BLaER1 treated with 17β-estradiol and CSF1 and Interleukin-3, amounts not matched to agents 10 nM and 100 nM (cell line): ENCODE measurements around the gene SESTD1.

Experiments
- H3K27ac ChIP-seq, 11 experiments: shearing (Covaris generic); formaldehyde crosslinking; 2 replicates each; pipeline ENCODE4 v1.8.1; 2022
- H3K27me3 ChIP-seq, 11 experiments: shearing (Covaris generic); formaldehyde crosslinking; 2 replicates each; pipeline ENCODE4 v1.8.1; 2022
- H3K36me3 ChIP-seq, 11 experiments: shearing (Covaris generic); formaldehyde crosslinking; 2 replicates each; pipeline ENCODE4 v1.8.1; 2022
- H3K4me1 ChIP-seq, 10 experiments: shearing (Covaris generic); formaldehyde crosslinking; 2 replicates each; pipeline ENCODE4 v1.8.1; 2022
- H3K4me2 ChIP-seq, 11 experiments: shearing (Covaris generic); formaldehyde crosslinking; 2 replicates each; pipeline ENCODE4 v1.8.1; 2022
- H3K4me3 ChIP-seq, 10 experiments: shearing (Covaris generic); formaldehyde crosslinking; 2 replicates each; pipeline ENCODE4 v1.8.1; 2022
- H3K9ac ChIP-seq, 11 experiments: shearing (Covaris generic); formaldehyde crosslinking; 2 replicates each; pipeline ENCODE4 v1.8.1; 2022
- H3K9me3 ChIP-seq, 11 experiments: shearing (Covaris generic); formaldehyde crosslinking; replicated peaks in 1 of 11; 2 replicates each; pipeline ENCODE4 v1.8.1; 2022
- H4K20me1 ChIP-seq, 11 experiments: shearing (Covaris generic); formaldehyde crosslinking; 2 replicates each; pipeline ENCODE4 v1.8.1; 2022
- Cebpa-rat ChIP-seq, 11 experiments: shearing (Covaris generic); IDR thresholded peaks; 2 replicates each; pipeline ENCODE4 v1.8.1; 2022

SESTD1 gene

DNA sequence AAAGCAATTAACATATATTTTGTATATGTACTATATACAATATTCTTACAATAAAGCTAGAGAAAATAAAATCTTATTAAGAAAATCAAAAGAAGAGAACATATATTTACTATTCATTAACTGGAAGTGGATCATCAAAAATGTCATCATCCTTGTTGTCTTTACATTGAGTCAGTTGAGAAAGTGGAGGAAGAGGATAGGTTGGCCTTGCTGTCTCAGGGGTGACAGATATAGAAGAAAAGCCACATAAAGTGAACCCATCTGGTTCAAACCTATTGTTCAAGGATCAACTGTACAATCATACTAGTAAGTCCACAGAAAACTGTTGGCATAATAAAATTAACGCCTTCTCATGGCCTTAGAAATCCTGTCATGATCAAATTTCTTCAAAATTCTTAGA is 26.6 kb downstream of the SESTD1 start:
- Histone ChIP-seq H3K9me3 (peaks cover 2 to 41% (median 27%) of the 10 kb centered on the region in 11 experiments; a peak in 20 of 22 replicates), H3K4me1 (peaks cover 0 to 38% (median 9%) of the 10 kb centered on the region in 10 experiments; a peak in 12 of 20 replicates), H3K4me3 (no peak overlapping the region), H3K9ac (no peak overlapping the region), H3K27ac (no peak overlapping the region), H3K4me2 (no peak overlapping the region), H4K20me1 (peaks cover 0 to 38% (median 5%) of the 10 kb centered on the region in 11 experiments; a peak in 6 of 22 replicates), H3K27me3 (no peaks in the 10 kb centered on the region), H3K36me3 (peaks cover 0 to 24% (median 11%) of the 10 kb centered on the region in 11 experiments; a peak in 15 of 22 replicates)
- no peak for TF ChIP-seq Cebpa-rat (IDR thresholded peaks at IDR 0.05)

GRCh38 chr2:179237209-179237946 is 27.3 kb downstream of the SESTD1 start:
- no peak overlapping the region for H3K4me2 ChIP-seq

DNA sequence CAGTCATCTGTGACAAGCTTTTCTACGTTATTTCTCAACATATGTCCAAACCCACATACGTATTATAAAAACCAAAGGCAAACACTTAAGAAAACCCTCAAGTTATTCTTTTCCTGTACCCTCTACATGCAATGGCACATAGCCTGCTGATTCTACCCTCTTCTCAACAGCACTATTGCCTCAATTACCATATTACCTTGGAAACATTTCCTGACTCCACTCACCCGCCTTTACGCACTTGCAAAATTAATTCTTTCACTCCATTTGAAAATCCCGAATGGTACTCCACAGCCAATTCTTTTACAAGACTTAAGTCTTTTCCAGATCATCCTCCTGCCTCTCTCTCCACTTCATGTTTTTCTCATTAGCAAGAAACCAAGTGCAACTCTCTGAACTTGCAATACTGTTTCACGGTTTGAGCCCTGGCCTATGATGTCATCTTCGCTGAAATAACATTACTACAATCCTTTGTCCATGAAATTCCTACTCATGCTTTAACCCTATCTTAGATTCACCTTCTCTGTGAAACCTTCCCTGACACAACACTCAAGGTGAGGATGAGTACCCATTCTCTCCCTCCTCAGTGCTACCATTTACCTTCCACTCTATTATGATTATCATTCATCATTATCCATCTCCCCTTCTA is 29.0 kb downstream of the SESTD1 start:
- no peak for TF ChIP-seq Cebpa-rat (IDR thresholded peaks at IDR 0.05)
- peaks cover 0 to 26% (median 10%) of the 10 kb centered on the region in 11 experiments; a peak in 14 of 22 replicates for H3K36me3 ChIP-seq
- peaks cover 0 to 38% (median 9%) of the 10 kb centered on the region in 10 experiments; a peak in 12 of 20 replicates for H3K4me1 ChIP-seq
- no peak overlapping the region for H3K4me3 ChIP-seq
- H3K27ac ChIP-seq: no peak overlapping the region; a peak in 1 of 22 replicates
- peaks cover 0 to 38% (median 5%) of the 10 kb centered on the region in 11 experiments; a peak in 6 of 22 replicates for H4K20me1 ChIP-seq
- H3K9ac ChIP-seq: no peak overlapping the region
- H3K27me3 ChIP-seq: no peaks in the 10 kb centered on the region
- H3K9me3 ChIP-seq: peaks cover 0 to 24% (median 13%) of the 10 kb centered on the region in 11 experiments; a peak in 10 of 22 replicates
- H3K4me2 ChIP-seq: peak overlapping the region in 4 of 11 experiments; percentile 41 to 63 (median 54); a peak in 5 of 22 replicates

More at GRCh38 chr2:179237209-179237946, 27.3 kb downstream of the SESTD1 start:
- Histone ChIP-seq H3K27ac (no peak overlapping the region), H3K9me3 (peaks cover 0 to 41% (median 25%) of the 10 kb centered on the region in 11 experiments; a peak in 17 of 22 replicates), H3K4me3 (no peak overlapping the region), H3K27me3 (no peaks in the 10 kb centered on the region), H3K36me3 (peaks cover 0 to 26% (median 11%) of the 10 kb centered on the region in 11 experiments; a peak in 15 of 22 replicates), H3K4me1 (peaks cover 0 to 38% (median 9%) of the 10 kb centered on the region in 10 experiments; a peak in 12 of 20 replicates), H3K9ac (no peak overlapping the region), H4K20me1 (peaks cover 0 to 38% (median 5%) of the 10 kb centered on the region in 11 experiments; a peak in 6 of 22 replicates)
- TF ChIP-seq Cebpa-rat (IDR thresholded peaks at IDR 0.05): no peak

- peaks cover 0 to 38% (median 9%) of the 10 kb centered on the region in 10 experiments; a peak in 12 of 20 replicates for H3K4me1 ChIP-seq
- peaks cover 0 to 30% (median 5%) of the 10 kb centered on the region in 11 experiments; a peak in 5 of 22 replicates for H4K20me1 ChIP-seq
- peak overlapping the region in 2 of 10 experiments; percentile 2 to 28; a peak in 4 of 20 replicates for H3K4me3 ChIP-seq
- H3K9me3 ChIP-seq: peaks cover 0 to 25% (median 13%) of the 10 kb centered on the region in 11 experiments; a peak in 9 of 22 replicates
- H3K27ac ChIP-seq: peak overlapping the region in 8 of 11 experiments; percentile 23 to 59 (median 47); a peak in 13 of 22 replicates
- peaks cover 0 to 26% (median 10%) of the 10 kb centered on the region in 11 experiments; a peak in 14 of 22 replicates for H3K36me3 ChIP-seq
- peak overlapping the region in 7 of 11 experiments; percentile 22 to 63 (median 41); a peak in 11 of 22 replicates for H3K4me2 ChIP-seq
- no peak for TF ChIP-seq Cebpa-rat (IDR thresholded peaks at IDR 0.05)
- H3K27me3 ChIP-seq: no peaks in the 10 kb centered on the region
- H3K9ac ChIP-seq: peak overlapping the region in 1 of 11 experiments; percentile 16; a peak in 2 of 22 replicates
Measured at GRCh38 chr2:179234658-179235240, 29.9 kb downstream of the SESTD1 start.

GRCh38 chr2:179233626-179234430 is 30.8 kb downstream of the SESTD1 start:
- peak overlapping the region in 1 of 11 experiments; percentile 51; a peak in 2 of 22 replicates for H3K27ac ChIP-seq

DNA sequence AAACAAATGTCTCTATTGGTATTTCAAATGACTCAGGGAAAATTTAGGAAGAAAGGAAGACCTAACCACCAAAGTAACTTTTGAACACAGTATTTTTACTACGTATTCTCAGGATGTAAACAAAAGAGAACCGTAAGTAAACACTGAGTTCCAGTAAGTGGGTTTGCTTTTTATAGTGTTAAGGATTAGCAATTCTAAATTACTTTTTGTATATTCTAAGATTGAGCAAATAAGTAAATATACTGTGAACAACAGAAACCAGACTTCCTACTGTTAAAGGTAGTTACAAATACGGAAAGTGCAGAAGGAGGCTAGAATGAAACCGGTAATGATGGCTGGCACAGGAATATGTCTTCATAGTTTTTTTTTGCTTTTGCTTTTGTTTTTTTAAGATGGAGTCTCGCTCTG is 31.5 kb downstream of the SESTD1 start:
- Histone ChIP-seq H3K9me3 (peaks cover 0 to 25% (median 13%) of the 10 kb centered on the region in 11 experiments; a peak in 9 of 22 replicates), H3K4me2 (no peak overlapping the region), H3K9ac (no peak overlapping the region), H3K36me3 (peaks cover 7 to 35% (median 16%) of the 10 kb centered on the region in 11 experiments; a peak in 17 of 22 replicates), H3K4me1 (peaks cover 0 to 26% (median 9%) of the 10 kb centered on the region in 10 experiments; a peak in 11 of 20 replicates), H3K27me3 (no peaks in the 10 kb centered on the region), H3K4me3 (no peak overlapping the region), H3K27ac (no peak overlapping the region), H4K20me1 (peaks cover 0 to 19% (median 0%) of the 10 kb centered on the region in 11 experiments; a peak in 4 of 22 replicates)
- no peak for TF ChIP-seq Cebpa-rat (IDR thresholded peaks at IDR 0.05)

More at GRCh38 chr2:179233626-179234430, 30.8 kb downstream of the SESTD1 start:
- TF ChIP-seq Cebpa-rat (IDR thresholded peaks at IDR 0.05): no peak
- H3K27me3 ChIP-seq: no peaks in the 10 kb centered on the region
- peaks cover 0 to 23% (median 0%) of the 10 kb centered on the region in 11 experiments; a peak in 3 of 22 replicates for H4K20me1 ChIP-seq
- no peak overlapping the region for H3K9ac ChIP-seq
- H3K4me1 ChIP-seq: peaks cover 0 to 29% (median 9%) of the 10 kb centered on the region in 10 experiments; a peak in 11 of 20 replicates
- H3K4me2 ChIP-seq: peak overlapping the region in 3 of 11 experiments; percentile 41 to 57 (median 52); a peak in 4 of 22 replicates
- H3K9me3 ChIP-seq: peaks cover 0 to 25% (median 13%) of the 10 kb centered on the region in 11 experiments; a peak in 9 of 22 replicates
- H3K4me3 ChIP-seq: no peak overlapping the region
- peaks cover 5 to 33% (median 14%) of the 10 kb centered on the region in 11 experiments; a peak in 17 of 22 replicates for H3K36me3 ChIP-seq

- no peak overlapping the region for H3K4me2 ChIP-seq
- TF ChIP-seq Cebpa-rat (IDR thresholded peaks at IDR 0.05): no peak
- H3K9me3 ChIP-seq: peaks cover 0 to 5% (median 0%) of the 10 kb centered on the region in 11 experiments; a peak in 2 of 22 replicates
- no peaks in the 10 kb centered on the region for H3K4me1 ChIP-seq
- H3K27ac ChIP-seq: no peak overlapping the region
- no peak overlapping the region for H3K4me3 ChIP-seq
- H3K27me3 ChIP-seq: no peaks in the 10 kb centered on the region
- peaks cover 0 to 17% (median 7%) of the 10 kb centered on the region in 11 experiments; a peak in 9 of 22 replicates for H3K36me3 ChIP-seq
- no peak overlapping the region for H3K9ac ChIP-seq
- peaks cover 0 to 38% (median 6%) of the 10 kb centered on the region in 11 experiments; a peak in 10 of 22 replicates for H4K20me1 ChIP-seq
Measured at GRCh38 chr2:179226961-179227259, 37.7 kb downstream of the SESTD1 start.
